Skeletal muscle tissue (tissue), 4 donors: ENCODE measurements around the gene KRTAP13-1. TPM values are rescaled to one million over a fixed set of nuclear protein-coding genes. Genes with fewer than 3 reads are reported as not detected.

Experiments used
- H3K27ac ChIP-seq: one replicate; pipeline ENCODE4 v1.7.0; 2013; ENCODE audit warnings: mild to moderate bottlenecking, low read depth, low read length, inconsistent platforms
- H3K27me3 ChIP-seq, 3 donors: one replicate each; pipeline ENCODE4 v1.7.0; 2013; ENCODE audit warnings: low read length in 3 of 3; ENCODE audit not compliant: control insufficient read depth in 3 of 3, insufficient read depth in 3 of 3
- H3K36me3 ChIP-seq, 3 donors: one replicate each; pipeline ENCODE4 v1.7.0; 2013; ENCODE audit warnings: low read length in 3 of 3; ENCODE audit not compliant: control insufficient read depth in 3 of 3, insufficient read depth in 3 of 3
- H3K4me1 ChIP-seq, 3 donors: one replicate each; pipeline ENCODE4 v1.7.0; 2013; ENCODE audit warnings: low read length in 3 of 3, mild to moderate bottlenecking in 3 of 3; ENCODE audit not compliant: control insufficient read depth in 3 of 3, insufficient read depth in 3 of 3
- H3K4me3 ChIP-seq, 3 donors: one replicate each; pipeline ENCODE4 v1.7.0; 2013; ENCODE audit warnings: low read length in 3 of 3
- H3K9ac ChIP-seq, 3 donors: one replicate each; pipeline ENCODE4 v1.7.0; 2013; ENCODE audit warnings: low read length in 3 of 3, mild to moderate bottlenecking in 3 of 3, moderate library complexity in 2 of 3, low read depth in 1 of 3
- H3K9me3 ChIP-seq, 3 donors: one replicate each; pipeline ENCODE4 v1.7.0; 2013; ENCODE audit warnings: low read length in 3 of 3; ENCODE audit not compliant: control insufficient read depth in 3 of 3
- total RNA-seq: library from RNA; depleted of rRNA; stranded (reverse); fragments of >200 nt; gene quantifications from one replicate; pipeline ENCODE4 v1.2.3, GENCODE V29; 2014
- donor health status: Osteomylitis.

KRTAP13-1 gene, protein sequence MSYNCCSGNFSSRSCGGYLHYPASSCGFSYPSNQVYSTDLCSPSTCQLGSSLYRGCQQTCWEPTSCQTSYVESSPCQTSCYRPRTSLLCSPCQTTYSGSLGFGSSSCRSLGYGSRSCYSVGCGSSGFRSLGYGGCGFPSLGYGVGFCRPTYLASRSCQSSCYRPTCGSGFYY
- not detected for total RNA-seq

DNA sequence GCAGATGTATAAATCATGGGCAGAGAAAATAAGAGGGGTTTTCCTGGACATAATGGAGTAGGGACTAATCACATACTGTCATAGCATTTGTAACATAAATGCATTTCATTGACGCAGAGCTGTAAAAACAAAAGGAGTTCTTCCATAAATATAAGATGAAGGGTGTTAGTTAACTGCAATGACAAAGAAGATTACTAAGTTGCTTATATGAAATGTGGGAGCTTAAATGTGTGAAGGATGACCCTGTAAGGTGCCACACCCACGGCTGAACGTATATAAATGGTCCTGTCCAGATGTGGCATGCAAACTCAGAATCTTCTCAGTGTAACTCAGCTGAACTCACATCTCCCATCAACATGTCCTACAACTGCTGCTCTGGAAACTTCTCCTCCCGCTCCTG is at the start of gene KRTAP13-1:
Gene KRTAP13-1 (plus strand): TSS at position 301 of the 400 bp plus-strand sequence. CDS start 56 bp downstream, at position 357.
- Histone ChIP-seq H3K4me3 (no peak within 1 kb of the TSS), H3K36me3 (no peaks in the 10 kb centered on the region), H3K9me3 (no peaks in the 10 kb centered on the region), H3K4me1 (no peaks in the 10 kb centered on the region), H3K27ac (no peak within 1 kb of the TSS), H3K9ac (no peak within 1 kb of the TSS), H3K27me3 (no peaks in the 10 kb centered on the region)

DNA sequence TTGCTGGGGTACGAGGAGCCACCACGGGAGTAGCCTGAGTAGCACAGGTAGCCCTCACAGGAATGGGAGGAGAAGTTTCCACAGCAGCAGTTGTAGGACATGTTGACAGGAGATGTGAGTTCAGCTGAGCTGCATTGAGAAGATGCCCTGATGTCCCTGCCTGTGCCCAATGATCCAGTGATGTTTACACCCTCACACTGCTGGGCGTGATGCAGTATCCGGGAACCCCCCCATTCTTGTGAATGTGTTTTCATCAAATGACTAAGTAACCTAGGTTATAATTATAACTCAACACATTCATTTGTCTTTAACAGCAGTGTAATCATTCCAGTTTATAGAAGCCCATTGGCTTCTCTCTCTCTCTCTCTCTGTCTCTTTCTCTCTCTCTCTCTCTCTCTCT is 47.3 kb upstream of the KRTAP13-1 start, which contains the start of gene KRTAP23-1:
Gene KRTAP23-1 (minus strand): TSS at position 101 of the 400 bp plus-strand sequence. CDS start 0 bp downstream, at position 101.
- H3K27me3 ChIP-seq: no peaks in the 10 kb centered on the region
- no peak within 1 kb of the TSS for H3K9ac ChIP-seq
- no peaks in the 10 kb centered on the region for H3K36me3 ChIP-seq
- H3K4me1 ChIP-seq: no peaks in the 10 kb centered on the region
- no peak within 1 kb of the TSS for H3K4me3 ChIP-seq
- no peaks in the 10 kb centered on the region for H3K9me3 ChIP-seq
- H3K27ac ChIP-seq: no peak within 1 kb of the TSS

DNA sequence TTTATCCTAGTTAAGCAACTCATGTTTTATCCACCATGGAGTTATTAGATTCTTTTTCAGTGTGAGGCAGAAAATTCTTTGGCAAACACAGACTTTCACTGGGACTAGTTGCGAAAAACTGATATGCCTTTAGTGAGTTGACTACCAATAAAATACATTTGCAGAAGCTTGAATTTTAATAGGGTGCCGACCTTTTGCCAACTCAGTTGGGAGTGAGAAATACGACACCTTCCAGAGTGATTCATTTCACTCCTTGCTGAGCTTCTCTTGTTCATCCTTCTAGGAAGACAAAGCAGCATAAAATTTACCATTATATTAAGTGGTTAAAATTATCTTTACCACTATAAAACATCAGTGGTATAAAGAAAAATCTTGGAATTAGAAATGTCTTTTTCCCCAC is 46.3 kb upstream of the KRTAP13-1 start:
- H3K4me1 ChIP-seq: no peaks in the 10 kb centered on the region
- no peaks in the 10 kb centered on the region for H3K36me3 ChIP-seq
- no peak overlapping the region for H3K9ac ChIP-seq
- H3K4me3 ChIP-seq: no peak overlapping the region
- H3K27me3 ChIP-seq: no peaks in the 10 kb centered on the region
- no peak overlapping the region for H3K27ac ChIP-seq
- no peaks in the 10 kb centered on the region for H3K9me3 ChIP-seq

DNA sequence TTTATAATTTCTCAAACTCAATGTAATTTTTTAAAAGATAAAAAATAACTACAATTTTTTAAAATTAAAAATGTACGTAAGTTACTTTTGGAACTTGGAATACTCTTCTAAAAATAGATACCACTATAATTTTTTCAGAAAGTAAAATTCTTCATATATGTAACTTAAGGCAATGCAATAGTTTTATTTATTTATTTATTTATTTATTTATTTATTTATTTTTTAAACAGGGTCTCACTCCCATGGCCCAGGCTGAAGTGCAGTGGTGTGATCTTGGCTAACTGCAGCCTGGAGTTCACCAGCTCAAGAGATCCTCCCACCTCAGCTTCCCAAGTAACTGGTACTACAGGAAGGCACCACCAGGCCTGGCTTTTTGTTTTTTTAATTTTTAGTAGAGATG is 44.3 kb upstream of the KRTAP13-1 start:
- Histone ChIP-seq H3K27me3 (no peaks in the 10 kb centered on the region), H3K9ac (no peak overlapping the region), H3K36me3 (no peaks in the 10 kb centered on the region), H3K9me3 (no peaks in the 10 kb centered on the region), H3K4me1 (no peaks in the 10 kb centered on the region), H3K27ac (no peak overlapping the region), H3K4me3 (no peak overlapping the region)

DNA sequence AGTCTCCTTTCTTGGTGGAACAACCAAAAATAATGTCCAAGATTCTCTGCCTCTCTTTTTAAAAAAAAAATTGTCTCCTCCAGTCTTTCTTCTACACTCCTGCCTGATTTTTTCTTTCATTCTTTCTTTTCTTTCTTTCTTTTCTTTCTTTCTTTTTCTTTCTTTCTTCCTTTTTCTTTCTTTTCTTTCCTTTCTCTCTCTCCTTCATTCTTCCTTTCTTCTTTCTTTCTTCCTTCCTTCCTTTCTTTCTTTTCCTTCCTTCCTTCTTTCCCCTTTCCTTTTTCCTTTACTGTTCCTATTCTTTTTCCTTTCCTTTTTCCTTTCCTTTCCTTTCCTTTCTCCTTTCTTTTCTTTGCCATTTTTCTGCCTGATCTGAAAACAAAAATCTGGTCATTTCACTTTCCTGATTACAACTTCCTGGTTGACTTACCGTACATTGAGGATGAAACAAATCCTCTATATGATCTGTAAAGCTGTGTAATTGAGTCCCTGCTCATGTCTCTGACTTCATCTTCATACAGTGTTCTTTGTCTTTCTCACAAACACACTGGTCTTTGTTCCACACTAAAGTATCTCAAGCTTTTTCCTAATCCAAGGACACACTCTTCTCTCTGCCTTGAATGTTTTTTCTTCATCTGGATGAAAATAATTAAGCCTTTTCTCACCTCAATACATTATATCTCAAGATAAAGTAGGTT is 41.4 kb upstream of the KRTAP13-1 start:
- no peaks in the 10 kb centered on the region for H3K9me3 ChIP-seq
- no peaks in the 10 kb centered on the region for H3K36me3 ChIP-seq
- H3K4me1 ChIP-seq: no peaks in the 10 kb centered on the region
- H3K27me3 ChIP-seq: no peaks in the 10 kb centered on the region
- no peak overlapping the region for H3K27ac ChIP-seq
- H3K9ac ChIP-seq: no peak overlapping the region
- no peak overlapping the region for H3K4me3 ChIP-seq

DNA sequence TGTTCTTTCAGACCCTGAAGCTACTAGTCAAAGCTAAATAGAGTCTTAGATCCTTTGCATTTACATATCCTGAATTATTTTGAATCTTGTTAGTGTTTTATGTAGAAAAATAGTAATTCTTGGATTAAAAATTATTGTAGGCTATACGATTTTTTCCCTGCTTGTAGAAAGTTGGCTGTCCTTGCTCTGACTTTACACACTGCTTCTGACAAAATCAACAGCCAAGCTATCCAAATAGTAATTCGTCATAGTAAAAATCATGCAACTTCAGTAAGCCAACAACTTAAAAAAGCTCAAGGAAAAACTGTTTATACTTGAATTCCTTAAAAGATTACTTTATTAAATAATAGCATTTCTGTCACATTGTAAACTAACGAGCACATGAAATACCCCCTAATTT is 39.9 kb upstream of the KRTAP13-1 start:
- H3K27ac ChIP-seq: no peak overlapping the region
- H3K9ac ChIP-seq: no peak overlapping the region
- H3K4me3 ChIP-seq: no peak overlapping the region
- H3K27me3 ChIP-seq: no peaks in the 10 kb centered on the region
- H3K9me3 ChIP-seq: no peaks in the 10 kb centered on the region
- H3K4me1 ChIP-seq: no peaks in the 10 kb centered on the region
- H3K36me3 ChIP-seq: no peaks in the 10 kb centered on the region

DNA sequence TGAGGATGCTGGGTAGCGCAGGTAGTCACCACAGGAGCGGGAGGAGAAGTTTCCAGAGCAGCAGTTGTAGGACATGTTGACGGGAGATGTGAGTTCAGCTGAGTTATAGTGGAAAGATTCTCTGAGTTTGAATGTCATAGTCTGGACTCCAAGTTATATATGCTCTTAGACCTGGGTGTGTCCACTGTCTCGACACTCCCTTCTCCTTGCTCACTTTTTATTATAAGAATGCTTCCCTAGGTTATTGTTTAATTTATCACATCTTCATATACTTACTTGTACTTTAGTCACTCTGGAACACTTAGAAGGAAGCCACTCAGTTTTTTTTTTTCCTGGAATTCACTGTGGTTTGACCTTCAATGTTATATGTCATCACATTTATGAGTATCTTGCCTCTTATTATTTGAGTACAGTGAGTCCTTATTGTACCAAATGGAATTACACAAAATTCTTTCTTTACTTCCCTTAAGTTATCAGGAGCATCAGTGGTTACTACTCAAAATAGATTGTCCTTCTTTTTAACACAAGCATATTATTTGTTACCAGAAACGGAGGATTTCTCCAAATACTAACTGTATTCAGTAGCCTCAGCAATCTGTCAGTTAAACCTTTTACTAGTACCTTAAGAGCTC is 23.6 kb upstream of the KRTAP13-1 start, which contains the start of gene KRTAP13-2:
Gene KRTAP13-2 (minus strand): TSS at position 133 of the 632 bp plus-strand sequence. CDS start 58 bp downstream, at position 75.
- no peak within 1 kb of the TSS for H3K9ac ChIP-seq
- H3K4me3 ChIP-seq: no peak within 1 kb of the TSS
- no peaks in the 10 kb centered on the region for H3K4me1 ChIP-seq
- H3K27ac ChIP-seq: no peak within 1 kb of the TSS
- H3K27me3 ChIP-seq: no peaks in the 10 kb centered on the region
- H3K36me3 ChIP-seq: no peaks in the 10 kb centered on the region
- no peaks in the 10 kb centered on the region for H3K9me3 ChIP-seq

DNA sequence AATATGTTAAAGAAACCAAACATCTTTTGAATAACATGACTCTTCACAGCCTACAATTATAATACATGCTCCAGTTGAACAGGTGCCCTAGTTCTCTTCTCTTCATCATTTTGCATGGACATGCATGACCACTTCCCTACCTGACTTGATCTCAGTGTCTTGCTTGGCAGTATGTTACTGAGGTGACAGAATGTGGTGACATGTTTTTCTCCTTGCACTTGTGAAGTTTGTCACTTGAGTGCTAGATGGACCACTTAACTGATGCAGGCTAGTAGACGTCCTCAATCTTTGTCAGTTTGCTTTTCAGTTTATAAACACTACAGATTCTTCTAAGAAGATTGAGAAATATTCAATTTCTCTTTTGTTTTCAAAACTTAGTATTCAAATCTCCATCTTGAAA is 13.6 kb upstream of the KRTAP13-1 start:
- H3K9me3 ChIP-seq: no peaks in the 10 kb centered on the region
- H3K4me1 ChIP-seq: no peaks in the 10 kb centered on the region
- H3K36me3 ChIP-seq: no peaks in the 10 kb centered on the region
- no peak overlapping the region for H3K27ac ChIP-seq
- no peaks in the 10 kb centered on the region for H3K27me3 ChIP-seq
- no peak overlapping the region for H3K4me3 ChIP-seq
- H3K9ac ChIP-seq: no peak overlapping the region

DNA sequence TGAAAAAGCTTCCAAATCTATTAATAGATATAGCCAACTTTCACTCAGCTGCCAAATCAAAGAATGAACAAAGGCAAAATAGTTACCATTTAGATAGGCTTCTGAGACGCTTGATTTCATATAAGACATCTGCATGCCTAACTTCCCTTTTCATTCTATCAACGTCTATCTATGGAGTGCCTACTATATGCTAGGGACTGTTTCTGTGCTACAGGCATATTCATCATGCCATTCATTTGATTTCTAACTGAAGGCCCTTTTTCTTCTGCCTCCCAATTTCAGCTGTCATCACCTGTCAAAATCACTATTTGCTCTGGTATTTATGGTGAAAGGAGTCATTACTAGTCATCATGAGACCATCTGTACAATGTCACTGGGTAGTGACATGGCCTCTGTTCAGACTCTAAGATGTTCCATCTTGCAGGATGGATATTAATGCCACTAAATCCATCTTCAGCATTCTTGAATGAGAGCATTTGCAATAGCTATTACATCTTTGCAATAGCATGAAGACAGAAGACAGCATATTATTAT is 4.3 kb upstream of the KRTAP13-1 start:
- H3K4me1 ChIP-seq: no peaks in the 10 kb centered on the region
- no peaks in the 10 kb centered on the region for H3K9me3 ChIP-seq
- no peak overlapping the region for H3K27ac ChIP-seq

More for the DNA sequence above, 4.3 kb upstream of the KRTAP13-1 start:
- Histone ChIP-seq H3K9ac (no peak overlapping the region), H3K36me3 (no peaks in the 10 kb centered on the region), H3K4me3 (no peak overlapping the region), H3K27me3 (no peaks in the 10 kb centered on the region)
